ACC112 (cell line): ENCODE results near the gene TUBB2B.
"Not testable (repeated sequence)": the region's sequence is repeated elsewhere in the genome, so short reads cannot be mapped to it uniquely, and the experiment has no call there.

Source experiments
- H2AFZ ChIP-seq: fragments of 200-600 bp; sonication (generic); one replicate; pipeline ENCODE4 v1.6.0; 2017; ENCODE audit warnings: antibody characterized with exemption, low read length; ENCODE audit not compliant: unreplicated experiment
- H3K27ac ChIP-seq: fragments of 200-600 bp; sonication (generic); 2 replicates; pipeline ENCODE4 v1.5.1; 2014; ENCODE audit warnings: low read depth, mild to moderate bottlenecking, antibody characterized with exemption, low read length, moderate library complexity
- H3K27me3 ChIP-seq: fragments of 200-600 bp; sonication (generic); 2 replicates; pipeline ENCODE4 v1.6.1; 2014; ENCODE audit warnings: mild to moderate bottlenecking, antibody characterized with exemption, low read length, moderate library complexity, mixed read lengths; ENCODE audit not compliant: insufficient read depth
- H3K36me3 ChIP-seq: fragments of 200-600 bp; sonication (generic); 2 replicates; pipeline ENCODE4 v1.6.1; 2016; ENCODE audit warnings: mild to moderate bottlenecking, antibody characterized with exemption, low read length, moderate library complexity, mixed read lengths; ENCODE audit not compliant: insufficient read depth
- H3K4me1 ChIP-seq: fragments of 200-600 bp; sonication (generic); one replicate; pipeline ENCODE4 v1.6.1; 2016; ENCODE audit warnings: low read length, mixed read lengths; ENCODE audit not compliant: insufficient read depth, unreplicated experiment, control insufficient read depth
- H3K4me3 ChIP-seq: fragments of 200-600 bp; sonication (generic); 2 replicates; pipeline ENCODE4 v1.5.1; 2014; ENCODE audit warnings: mild to moderate bottlenecking, low read depth, low read length
- H3K79me2 ChIP-seq: fragments of 200-600 bp; sonication (generic); one replicate; pipeline ENCODE4 v1.6.0; 2016; ENCODE audit warnings: low read length; ENCODE audit not compliant: control insufficient read depth, unreplicated experiment, insufficient read depth

Gene TUBB2B

GRCh38 chr6:3245216-3245615 is 17.8 kb upstream of the TUBB2B start:
- Histone ChIP-seq H3K27ac (no peak overlapping the region), H3K79me2 (no peaks in the 10 kb centered on the region), H3K36me3 (no peaks in the 10 kb centered on the region), H3K4me1 (peaks cover 16% of the 10 kb centered on the region), H3K4me3 (no peak overlapping the region), H2AFZ (no peak overlapping the region), H3K27me3 (peaks cover 15% of the 10 kb centered on the region)

DNA sequence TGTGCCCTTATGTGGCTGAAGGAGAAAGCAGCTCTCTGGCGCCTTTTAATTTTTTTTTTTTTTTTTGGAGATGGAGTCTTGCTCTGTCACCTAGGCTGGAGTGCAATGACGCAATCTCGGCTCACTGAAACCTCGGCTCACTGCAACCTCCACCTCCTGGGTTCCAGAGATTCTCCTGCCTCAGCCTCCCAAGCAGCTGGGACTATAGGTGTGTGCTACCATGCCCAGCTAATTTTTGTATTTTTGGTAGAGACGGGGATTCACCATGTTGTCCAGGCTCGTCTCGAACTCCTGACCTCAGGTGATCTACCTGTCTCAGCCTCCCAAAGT is 17.3 kb upstream of the TUBB2B start:
- H3K79me2 ChIP-seq, H2AFZ ChIP-seq: not testable (repeated sequence)

DNA sequence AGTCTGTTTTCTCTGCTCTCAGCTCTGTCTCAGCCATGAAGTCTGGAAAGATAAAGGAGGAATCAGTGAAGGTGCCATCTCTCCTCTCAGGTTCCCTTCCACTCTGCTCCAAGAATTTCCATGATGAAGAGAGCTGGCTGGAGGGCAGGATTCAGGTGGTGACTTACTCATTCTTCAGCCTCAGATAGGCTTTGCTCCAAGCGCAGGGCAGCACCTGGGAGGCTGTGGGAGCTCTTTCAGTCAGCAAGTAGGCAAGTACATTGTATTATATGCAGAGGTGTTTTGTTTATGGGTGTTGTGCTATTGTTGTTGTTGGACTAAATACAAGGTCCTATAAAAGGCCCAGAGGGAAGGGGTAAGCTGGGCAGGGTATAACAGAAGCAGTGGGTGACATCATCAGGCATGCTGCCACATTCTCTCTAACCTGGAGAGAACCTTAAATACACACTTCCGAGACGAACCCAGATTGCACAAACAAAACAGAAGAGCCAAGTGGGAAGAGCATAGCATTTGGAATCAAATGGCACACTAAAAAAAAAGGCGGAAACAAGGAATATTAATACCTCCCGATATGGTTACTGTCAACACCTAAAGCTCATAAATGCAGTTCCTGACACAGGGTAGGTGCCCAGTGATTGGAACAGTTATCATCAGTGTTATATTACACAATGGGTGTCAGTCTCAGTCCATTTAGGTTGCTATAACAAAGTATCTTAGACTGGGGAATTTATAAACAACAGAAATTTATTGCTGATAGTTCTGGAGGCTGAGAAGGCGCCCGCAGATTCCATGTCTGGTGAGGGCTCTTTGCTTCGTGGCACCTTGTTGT is 16.8 kb upstream of the TUBB2B start:
- Histone ChIP-seq H3K27me3 (peaks cover 22% of the 10 kb centered on the region), H3K4me3 (no peak overlapping the region), H3K27ac (no peak overlapping the region), H2AFZ (no peak overlapping the region), H3K36me3 (no peaks in the 10 kb centered on the region), H3K4me1 (peaks cover 16% of the 10 kb centered on the region), H3K79me2 (no peaks in the 10 kb centered on the region)

More for the DNA sequence above, 17.3 kb upstream of the TUBB2B start:
- H3K4me3 ChIP-seq, H3K27ac ChIP-seq, H3K36me3 ChIP-seq: not testable (repeated sequence)
- Histone ChIP-seq H3K27me3 (peaks cover 17% of the 10 kb centered on the region), H3K4me1 (peaks cover 16% of the 10 kb centered on the region)

DNA sequence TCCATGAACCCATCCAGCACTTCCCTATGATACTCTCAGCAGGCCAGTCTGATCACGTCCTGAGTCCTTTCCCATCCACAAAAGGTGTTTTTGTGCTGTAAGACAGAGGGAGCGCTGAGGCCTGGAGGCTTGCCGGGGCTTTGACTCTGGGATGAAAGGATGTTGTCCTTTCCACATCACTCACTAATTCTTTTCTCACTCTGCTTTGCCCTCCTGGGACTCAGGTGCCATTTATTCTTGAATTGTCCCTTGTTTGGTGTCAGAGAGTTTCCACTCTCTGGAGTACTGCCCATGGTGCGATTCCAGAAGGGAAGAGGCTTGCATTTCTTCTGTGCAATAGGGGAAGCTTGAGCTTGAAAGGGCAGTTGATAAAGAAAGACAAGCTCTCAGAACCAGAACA is 15.3 kb upstream of the TUBB2B start:
- H3K27ac ChIP-seq: no peak overlapping the region
- no peaks in the 10 kb centered on the region for H3K36me3 ChIP-seq
- no peaks in the 10 kb centered on the region for H3K79me2 ChIP-seq
- peaks cover 27% of the 10 kb centered on the region for H3K27me3 ChIP-seq
- H3K4me3 ChIP-seq: no peak overlapping the region
- H3K4me1 ChIP-seq: peaks cover 8% of the 10 kb centered on the region
- no peak overlapping the region for H2AFZ ChIP-seq

GRCh38 chr6:3241745-3242144 is 14.3 kb upstream of the TUBB2B start:
- H3K36me3 ChIP-seq, H3K79me2 ChIP-seq, H2AFZ ChIP-seq, H3K4me1 ChIP-seq, H3K4me3 ChIP-seq, H3K27ac ChIP-seq: not testable (repeated sequence)
- peaks cover 31% of the 10 kb centered on the region for H3K27me3 ChIP-seq

DNA sequence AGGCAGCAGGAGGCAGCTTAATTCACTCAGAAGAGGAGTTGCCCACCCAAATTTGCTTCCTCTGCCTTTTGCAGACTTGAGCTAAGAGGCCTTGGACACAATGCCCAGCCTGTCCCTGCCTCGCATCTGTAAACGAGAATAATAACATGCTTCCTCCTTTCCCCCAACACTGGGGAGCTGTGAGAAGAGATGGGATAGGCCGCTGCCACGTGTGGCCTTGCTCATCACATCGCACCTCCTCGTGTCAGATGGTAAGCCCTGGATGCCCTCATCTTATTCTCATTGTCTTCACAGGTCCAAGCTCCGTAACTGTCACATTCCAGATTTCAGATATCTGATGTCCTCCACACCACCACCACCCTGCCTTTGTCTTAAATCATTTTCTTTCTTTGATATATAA is 13.1 kb upstream of the TUBB2B start:
- no peak overlapping the region for H3K27ac ChIP-seq
- H3K4me1 ChIP-seq: no peaks in the 10 kb centered on the region
- H3K79me2 ChIP-seq: no peaks in the 10 kb centered on the region
- H3K36me3 ChIP-seq: no peaks in the 10 kb centered on the region
- H3K27me3 ChIP-seq: peaks cover 40% of the 10 kb centered on the region
- no peak overlapping the region for H2AFZ ChIP-seq
- H3K4me3 ChIP-seq: no peak overlapping the region

GRCh38 chr6:3239110-3239830 is 11.8 kb upstream of the TUBB2B start:
- Histone ChIP-seq H3K79me2 (no peaks in the 10 kb centered on the region), H3K4me1 (no peaks in the 10 kb centered on the region), H3K27me3 (peaks cover 46% of the 10 kb centered on the region), H3K36me3 (no peaks in the 10 kb centered on the region), H3K4me3 (no peak overlapping the region), H2AFZ (no peak overlapping the region), H3K27ac (no peak overlapping the region)

DNA sequence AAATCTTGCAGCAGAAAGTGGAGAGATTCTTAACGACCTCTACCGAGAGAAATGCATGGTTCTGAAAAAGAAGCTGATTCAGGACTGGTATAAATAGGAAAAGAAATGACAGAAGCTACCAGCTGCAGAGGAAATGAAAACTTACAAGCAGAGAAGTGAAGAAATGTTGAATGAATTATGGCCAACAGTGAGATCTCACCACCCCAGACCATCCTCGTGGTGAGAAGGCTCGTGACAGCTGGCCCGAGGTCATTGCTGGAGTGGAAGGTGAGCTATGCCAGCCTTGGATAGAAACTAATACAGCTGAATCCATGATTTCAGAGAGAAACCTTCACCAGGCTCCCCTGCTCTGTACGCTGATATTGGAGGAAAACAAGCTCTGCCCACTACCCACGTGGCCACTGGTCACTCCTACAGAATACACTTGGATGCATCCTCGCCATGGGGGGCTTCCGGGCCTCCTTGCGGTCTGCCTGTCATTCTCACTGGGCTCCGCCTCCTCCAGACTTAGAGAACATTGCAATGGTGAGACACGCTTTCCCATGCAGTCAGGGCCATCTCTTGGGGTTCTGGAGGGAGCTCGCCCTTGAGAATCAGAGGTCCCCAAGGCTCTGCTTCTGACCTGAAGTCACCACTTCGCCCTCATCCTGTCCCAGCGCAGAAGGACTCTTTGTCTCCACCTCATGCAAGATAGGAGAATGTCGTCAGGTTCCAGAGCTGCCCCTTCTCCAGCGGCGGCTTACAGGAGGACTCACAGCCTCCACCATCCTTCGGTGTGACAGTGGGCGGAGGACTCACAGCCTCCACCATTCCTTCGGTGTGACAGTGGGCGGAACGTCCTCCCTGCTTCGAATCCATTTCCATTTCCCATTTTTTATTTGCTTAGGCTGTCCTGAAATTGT is 10.6 kb upstream of the TUBB2B start:
- Histone ChIP-seq H3K27ac (no peak overlapping the region), H3K4me3 (no peak overlapping the region), H3K36me3 (no peaks in the 10 kb centered on the region), H3K4me1 (no peaks in the 10 kb centered on the region), H2AFZ (no peak overlapping the region), H3K79me2 (no peaks in the 10 kb centered on the region), H3K27me3 (peaks cover 51% of the 10 kb centered on the region)

DNA sequence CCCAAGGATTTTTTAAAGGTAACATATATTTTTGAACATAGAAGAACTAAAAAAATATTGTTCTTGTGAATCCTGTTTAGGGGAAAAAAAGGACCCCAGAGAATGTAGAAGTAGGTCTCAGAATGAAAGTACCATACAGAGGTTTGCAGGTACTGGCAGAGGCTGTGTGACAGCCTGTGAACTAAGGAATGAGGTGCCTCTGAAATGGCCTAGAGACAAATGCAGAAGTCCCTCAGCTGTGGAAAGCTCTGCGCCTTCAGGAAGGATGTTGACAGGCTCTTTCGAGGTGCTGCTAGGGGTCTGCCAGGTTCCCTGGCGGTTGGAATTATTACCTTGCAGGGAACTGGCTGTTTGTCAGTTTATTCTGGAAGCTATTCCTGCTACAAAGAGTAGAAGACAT is 8.6 kb upstream of the TUBB2B start:
- no peak overlapping the region for H2AFZ ChIP-seq
- no peak overlapping the region for H3K4me3 ChIP-seq
- H3K36me3 ChIP-seq: no peaks in the 10 kb centered on the region
- H3K4me1 ChIP-seq: no peaks in the 10 kb centered on the region
- peaks cover 63% of the 10 kb centered on the region for H3K27me3 ChIP-seq
- no peak overlapping the region for H3K27ac ChIP-seq
- H3K79me2 ChIP-seq: no peaks in the 10 kb centered on the region

DNA sequence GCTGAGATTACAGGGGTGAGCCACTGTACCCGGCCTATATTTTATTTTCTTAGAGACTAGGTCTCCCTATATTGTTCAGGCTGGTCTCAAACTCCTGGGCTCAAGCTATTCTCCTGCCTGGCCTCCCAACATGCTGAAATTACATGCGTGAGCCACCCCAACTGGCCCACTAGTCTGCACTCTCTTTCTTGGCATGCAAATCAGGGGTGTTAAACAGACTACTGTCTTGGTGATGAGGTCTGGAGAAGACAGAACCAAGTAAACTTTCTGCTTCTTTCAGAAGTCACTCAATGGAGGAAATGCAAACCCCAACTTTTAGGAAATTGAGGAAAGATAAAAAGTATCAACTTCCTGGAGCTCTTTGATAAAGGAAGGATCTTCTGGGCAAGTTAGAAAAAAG is 8.0 kb upstream of the TUBB2B start:
- no peak overlapping the region for H3K4me3 ChIP-seq
- H3K27me3 ChIP-seq: peaks cover 68% of the 10 kb centered on the region

More for the DNA sequence above, 8.0 kb upstream of the TUBB2B start:
- Histone ChIP-seq H2AFZ (no peak overlapping the region), H3K27ac (no peak overlapping the region), H3K36me3 (no peaks in the 10 kb centered on the region), H3K79me2 (no peaks in the 10 kb centered on the region), H3K4me1 (no peaks in the 10 kb centered on the region)
